TTC549 (cell line): ENCODE data around the gene CETP.
"Not testable (repeated sequence)": the region's sequence is repeated elsewhere in the genome, so short reads cannot be mapped to it uniquely, and the experiment has no call there.

Experiments
- FAIRE-seq: peaks from 2 replicates; lab custom pipeline; 2012; peaks lifted over from hg19 to GRCh38; lab: Jason Lieb, UNC

The CETP gene

GRCh38 chr16:56999409-57000270 lies 37.9 kb downstream of the CETP start:
- no peak for FAIRE-seq

GRCh38 chr16:57000271-57001025 lies 38.7 kb downstream of the CETP start:
- FAIRE-seq = no peak

- FAIRE-seq = no peak
These were observed 39.4 kb downstream of the CETP start for GRCh38 chr16:57001026-57001679.

GRCh38 chr16:57003439-57004386 lies 42.0 kb downstream of the CETP start:
- no peak for FAIRE-seq

- no peak for FAIRE-seq
These were observed 42.9 kb downstream of the CETP start for GRCh38 chr16:57004387-57005250.

- FAIRE-seq = not testable (repeated sequence)
These were observed 43.8 kb downstream of the CETP start for GRCh38 chr16:57005597-57005996.

GRCh38 chr16:57007050-57007449 lies 45.3 kb downstream of the CETP start:
- no peak for FAIRE-seq

GRCh38 chr16:57007530-57007929 lies 45.8 kb downstream of the CETP start:
- FAIRE-seq = no peak

- no peak for FAIRE-seq
These were observed 46.7 kb downstream of the CETP start for GRCh38 chr16:57008440-57008839.

- no peak for FAIRE-seq
These were observed 48.0 kb downstream of the CETP start for GRCh38 chr16:57009643-57010170.

GRCh38 chr16:57012353-57012752 lies 50.6 kb downstream of the CETP start:
- no peak for FAIRE-seq

GRCh38 chr16:57013229-57013628 lies 51.5 kb downstream of the CETP start:
- FAIRE-seq = no peak

GRCh38 chr16:57013902-57014301 lies 52.2 kb downstream of the CETP start:
- FAIRE-seq = no peak

- no peak for FAIRE-seq
These were observed 54.6 kb downstream of the CETP start for GRCh38 chr16:57016301-57016700.

- FAIRE-seq = no peak
These were observed 55.1 kb downstream of the CETP start for GRCh38 chr16:57016831-57017230.

- no peak for FAIRE-seq
These were observed 55.5 kb downstream of the CETP start for GRCh38 chr16:57017251-57017650.

- no peak for FAIRE-seq
These were observed 58.0 kb downstream of the CETP start for GRCh38 chr16:57019746-57020145.

GRCh38 chr16:57020651-57021050 lies 58.9 kb downstream of the CETP start:
- FAIRE-seq = no peak

- FAIRE-seq = no peak
These were observed 60.0 kb downstream of the CETP start for GRCh38 chr16:57021757-57022156.

GRCh38 chr16:57022445-57022844 lies 60.7 kb downstream of the CETP start:
- no peak for FAIRE-seq
